Gastrocnemius medialis (tissue), 4 donors: ENCODE data around the gene SFT2D3.

Source experiments
- CTCF ChIP-seq, 5 experiments: fragments of 450-650 bp in 3 of 5; fragments of 200-600 bp in 2 of 5; sonication (generic) in 2 of 5; IDR thresholded peaks in 4 of 5; conservative IDR thresholded peaks in 1 of 5; 1 replicate in 4 of 5; 2 replicates in 1 of 5; pipeline ENCODE4 v1.5.1; 2016 to 2019; ENCODE audit warnings: antibody characterized with exemption in 5 of 5, mild to moderate bottlenecking in 3 of 5, moderate library complexity in 3 of 5
- POLR2A ChIP-seq, 2 donors: fragments of 450-650 bp; IDR thresholded peaks; one replicate each; pipeline ENCODE4 v1.6.1; 2017; ENCODE audit warnings: antibody characterized with exemption in 2 of 2, mild to moderate bottlenecking in 2 of 2, moderate library complexity in 2 of 2

- TF ChIP-seq POLR2A (IDR thresholded peaks at IDR 0.05), result no peak
- no peak for TF ChIP-seq CTCF (IDR thresholded peaks at IDR 0.05 in 4 of 5, conservative IDR thresholded peaks at IDR 0.05 in 1 of 5)
These were observed 35.9 kb upstream of the SFT2D3 start for GRCh38 chr2:127665267-127665893.
